ENCODE results near the gene NFATC4. TPM values are rescaled to one million over a fixed set of nuclear protein-coding genes. Genes with fewer than 3 reads are reported as not detected.

Gene NFATC4
- polyA plus RNA-seq, 3 donors, result not detected

GRCh38 chr14:24388474-24389179, 20.6 kb downstream of the NFATC4 start:
- Histone ChIP-seq H4K20me1 (ENCODE audit: insufficient read depth, low read length) (no peaks in the 10 kb centered on the region), H3K79me2 (ENCODE audit: insufficient read depth, low read length) (no peaks in the 10 kb centered on the region), H2AFZ (ENCODE audit: insufficient read depth, low read depth, low read length, poor library complexity, severe bottlenecking) (no peak overlapping the region), H3K27me3 (ENCODE audit: control insufficient read depth in 2 of 2, insufficient read depth in 2 of 2, low read length in 2 of 2) (no peaks in the 10 kb centered on the region), H3K9me3 (replicated peaks in 1 of 2; ENCODE audit: control insufficient read depth in 1 of 2, insufficient read depth in 1 of 2, low read length in 2 of 2) (no peaks in the 10 kb centered on the region), H3K36me3 (replicated peaks in 1 of 2; ENCODE audit: control insufficient read depth in 1 of 2, insufficient read depth in 2 of 2, low read length in 2 of 2) (no peaks in the 10 kb centered on the region), H3K27ac (ENCODE audit: low read depth in 1 of 2, low read length in 2 of 2) (no peak overlapping the region), H3K4me2 (replicated peaks; ENCODE audit: extremely low read depth, low read length, poor library complexity, severe bottlenecking) (no peak overlapping the region), H3K9ac (ENCODE audit: insufficient read depth, low read length, poor library complexity, severe bottlenecking) (no peak overlapping the region), H3K4me3 (replicated peaks in 1 of 3; ENCODE audit: low read depth in 2 of 3, low read length in 3 of 3) (no peak overlapping the region), H3K4me1 (ENCODE audit: control insufficient read depth in 1 of 2, insufficient read depth in 2 of 2, low read length in 2 of 2) (peaks cover 7 to 11% of the 10 kb centered on the region in 2 donors)
- Mint-ChIP-seq H3K27ac (no peak overlapping the region), H3K27me3 (ENCODE audit: low read depth in 3 of 3) (peaks cover 2 to 12% (median 5%) of the 10 kb centered on the region in 3 donors), H3K4me1 (peaks cover 13% of the 10 kb centered on the region), H3K9me3 (no peaks in the 10 kb centered on the region), H3K4me3 (no peak overlapping the region), H3K36me3 (no peaks in the 10 kb centered on the region)
- no peak for TF ChIP-seq CTCF (IDR thresholded peaks at IDR 0.05)
- intact Hi-C loops (cut with micrococcal nuclease), result no loop called here
- WGBS (ENCODE audit: insufficient coverage), result 93% methylated on average over 1 of the region's 2 CpGs
- no peak for DNase-seq

GRCh38 chr14:24389226-24389848, 21.4 kb downstream of the NFATC4 start:
- H3K36me3 ChIP-seq (replicated peaks in 1 of 2; ENCODE audit: control insufficient read depth in 1 of 2, insufficient read depth in 2 of 2, low read length in 2 of 2), result no peaks in the 10 kb centered on the region
- Mint-ChIP-seq H3K36me3 (no peaks in the 10 kb centered on the region), H3K27me3 (ENCODE audit: low read depth in 3 of 3) (peaks cover 2 to 9% (median 5%) of the 10 kb centered on the region in 3 donors), H3K4me3 (no peak overlapping the region), H3K9me3 (no peaks in the 10 kb centered on the region), H3K4me1 (peaks cover 13% of the 10 kb centered on the region), H3K27ac (no peak overlapping the region)
- DNase-seq, result no peak
- H3K4me3 ChIP-seq (replicated peaks in 1 of 3; ENCODE audit: low read depth in 2 of 3, low read length in 3 of 3), result no peak overlapping the region
- intact Hi-C loops (cut with micrococcal nuclease), result no loop called here
- H2AFZ ChIP-seq (ENCODE audit: insufficient read depth, low read depth, low read length, poor library complexity, severe bottlenecking), result no peak overlapping the region
- TF ChIP-seq CTCF (IDR thresholded peaks at IDR 0.05), result no peak
- H3K9ac ChIP-seq (ENCODE audit: insufficient read depth, low read length, poor library complexity, severe bottlenecking), result no peak overlapping the region
- no peaks in the 10 kb centered on the region for H3K9me3 ChIP-seq (replicated peaks in 1 of 2; ENCODE audit: control insufficient read depth in 1 of 2, insufficient read depth in 1 of 2, low read length in 2 of 2)
- no peaks in the 10 kb centered on the region for H3K27me3 ChIP-seq (ENCODE audit: control insufficient read depth in 2 of 2, insufficient read depth in 2 of 2, low read length in 2 of 2)
- H3K4me2 ChIP-seq (replicated peaks; ENCODE audit: extremely low read depth, low read length, poor library complexity, severe bottlenecking), result no peak overlapping the region
- no peaks in the 10 kb centered on the region for H4K20me1 ChIP-seq (ENCODE audit: insufficient read depth, low read length)
- H3K4me1 ChIP-seq (ENCODE audit: control insufficient read depth in 1 of 2, insufficient read depth in 2 of 2, low read length in 2 of 2), result peaks cover 7 to 11% of the 10 kb centered on the region in 2 donors
- H3K27ac ChIP-seq (ENCODE audit: low read depth in 1 of 2, low read length in 2 of 2), result no peak overlapping the region
- 61% methylated on average over 6 of the region's 11 CpGs for WGBS (ENCODE audit: insufficient coverage)
- no peaks in the 10 kb centered on the region for H3K79me2 ChIP-seq (ENCODE audit: insufficient read depth, low read length)

All from CD14-positive monocyte (primary cell).